Measurements from ENCODE around the gene LMTK2. TPM values are rescaled to one million over a fixed set of nuclear protein-coding genes. Genes with fewer than 3 reads are reported as not detected.

The LMTK2 gene
- total and polyA plus RNA-seq, 3 donors from 2014 or later, result 16.1 to 36.1 (median 35.5) TPM

DNA sequence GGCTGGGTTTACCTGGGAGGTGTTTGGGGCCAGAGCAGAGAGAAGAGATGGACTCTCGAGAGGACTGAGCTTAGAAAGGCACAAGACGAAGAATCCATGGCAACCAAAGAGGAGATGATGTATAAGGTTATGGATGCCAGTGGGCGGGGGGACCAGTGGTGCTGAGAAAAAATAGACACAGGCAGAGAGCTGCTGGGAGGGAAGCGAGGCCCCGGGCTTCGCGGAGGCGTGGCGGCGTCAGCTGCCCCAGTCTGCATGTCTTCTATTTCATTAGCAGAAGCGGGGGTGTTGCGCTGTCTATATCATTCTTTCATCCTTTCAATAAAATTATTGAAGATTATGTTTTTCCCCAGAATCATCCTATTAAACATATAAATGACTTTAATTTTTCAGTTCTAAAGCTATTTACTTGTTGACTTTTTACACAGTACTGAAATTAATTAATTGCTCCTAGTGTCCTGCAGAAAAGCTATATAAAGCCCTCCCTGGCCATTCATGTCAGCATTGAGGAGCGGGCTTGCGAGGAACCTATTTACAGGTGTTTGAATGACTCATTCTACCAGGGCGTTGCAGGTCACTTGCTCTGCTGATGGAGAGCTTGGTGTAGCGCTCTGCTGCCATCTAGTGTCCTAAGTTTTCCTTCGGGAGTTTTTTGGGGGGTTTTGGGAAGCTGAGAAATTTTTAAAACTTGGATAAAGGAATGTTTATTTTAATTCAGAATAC is 61.7 kb downstream of the LMTK2 start:
- no peak for TF ChIP-seq POLR2A (IDR thresholded peaks at IDR 0.05)
- TF ChIP-seq, protein P1, sequence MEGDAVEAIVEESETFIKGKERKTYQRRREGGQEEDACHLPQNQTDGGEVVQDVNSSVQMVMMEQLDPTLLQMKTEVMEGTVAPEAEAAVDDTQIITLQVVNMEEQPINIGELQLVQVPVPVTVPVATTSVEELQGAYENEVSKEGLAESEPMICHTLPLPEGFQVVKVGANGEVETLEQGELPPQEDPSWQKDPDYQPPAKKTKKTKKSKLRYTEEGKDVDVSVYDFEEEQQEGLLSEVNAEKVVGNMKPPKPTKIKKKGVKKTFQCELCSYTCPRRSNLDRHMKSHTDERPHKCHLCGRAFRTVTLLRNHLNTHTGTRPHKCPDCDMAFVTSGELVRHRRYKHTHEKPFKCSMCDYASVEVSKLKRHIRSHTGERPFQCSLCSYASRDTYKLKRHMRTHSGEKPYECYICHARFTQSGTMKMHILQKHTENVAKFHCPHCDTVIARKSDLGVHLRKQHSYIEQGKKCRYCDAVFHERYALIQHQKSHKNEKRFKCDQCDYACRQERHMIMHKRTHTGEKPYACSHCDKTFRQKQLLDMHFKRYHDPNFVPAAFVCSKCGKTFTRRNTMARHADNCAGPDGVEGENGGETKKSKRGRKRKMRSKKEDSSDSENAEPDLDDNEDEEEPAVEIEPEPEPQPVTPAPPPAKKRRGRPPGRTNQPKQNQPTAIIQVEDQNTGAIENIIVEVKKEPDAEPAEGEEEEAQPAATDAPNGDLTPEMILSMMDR (IDR thresholded peaks at IDR 0.05), result peak; percentile 56 to 78 (median 72)
- DNase-seq, result peak; percentile 81
- intact Hi-C loops (cut with DNase I; ENCODE audit: low total_unique reads), result loop anchor here (5.0 to 10.0 kb wide), 2 partner anchors 64 to 146 kb away; partner anchors contain the start of gene LMTK2

DNA sequence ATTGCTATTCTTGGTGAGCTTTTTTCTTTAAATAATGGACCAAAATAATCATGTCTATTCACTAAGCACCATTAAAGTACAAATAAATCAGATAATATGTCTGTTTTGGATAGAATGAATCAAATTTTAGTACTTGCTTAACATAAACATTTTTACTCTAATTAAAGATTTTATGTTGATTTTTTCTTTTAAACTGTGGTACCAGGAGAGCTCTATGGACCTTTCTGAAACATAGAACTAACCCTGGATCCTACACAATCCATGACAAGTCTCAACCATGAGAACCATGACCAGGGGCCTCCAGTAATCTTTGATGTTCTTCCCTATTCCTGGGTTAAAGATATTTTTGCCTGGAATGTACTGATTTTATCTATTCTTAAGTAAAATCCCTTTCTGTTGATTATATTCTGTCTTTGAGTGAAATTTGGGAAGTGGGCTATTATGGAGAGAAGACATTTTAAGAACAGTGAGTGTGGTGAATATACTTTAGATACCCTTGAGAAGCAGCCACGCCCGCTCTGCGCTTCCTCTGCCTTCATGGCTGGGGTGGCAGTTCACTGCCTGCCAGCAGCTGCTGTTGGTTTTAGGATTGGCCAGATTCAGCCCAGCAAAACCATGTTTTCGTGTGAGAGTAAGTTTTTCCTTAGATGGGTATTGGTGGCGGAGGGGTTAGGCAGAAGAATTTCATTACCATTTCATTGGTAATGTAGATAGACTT is 62.4 kb downstream of the LMTK2 start:
- Histone ChIP-seq H3K36me3 (ENCODE audit: low read depth, missing control alignments) (no peaks in the 10 kb centered on the region), H3K9me3 (no peaks in the 10 kb centered on the region), H3K27me3 (no peaks in the 10 kb centered on the region), H3K27ac (no peak overlapping the region), H3K4me1 (peaks cover 12% of the 10 kb centered on the region), H3K4me3 (no peak overlapping the region)
- WGBS, 2 donors, result 92 to 95% methylated on average over 5 of the region's 5 CpGs
- no peak for DNase-seq
- TF ChIP-seq, protein P1 (IDR thresholded peaks at IDR 0.05), result no peak
- no peak for TF ChIP-seq POLR2A (IDR thresholded peaks at IDR 0.05)
- intact Hi-C loops (cut with DNase I; ENCODE audit: low total_unique reads), result loop anchor here (5.0 to 10.0 kb wide), 2 partner anchors 64 to 147 kb away; partner anchors contain the start of gene LMTK2

More for the DNA sequence above, 61.7 kb downstream of the LMTK2 start:
- Histone ChIP-seq H3K27me3 (no peaks in the 10 kb centered on the region), H3K27ac (no peak overlapping the region), H3K4me1 (peaks cover 12% of the 10 kb centered on the region), H3K4me3 (no peak overlapping the region), H3K9me3 (no peaks in the 10 kb centered on the region), H3K36me3 (ENCODE audit: low read depth, missing control alignments) (no peaks in the 10 kb centered on the region)
- 69 to 75% methylated on average over 17 of the region's 17 CpGs for WGBS, 2 donors

DNA sequence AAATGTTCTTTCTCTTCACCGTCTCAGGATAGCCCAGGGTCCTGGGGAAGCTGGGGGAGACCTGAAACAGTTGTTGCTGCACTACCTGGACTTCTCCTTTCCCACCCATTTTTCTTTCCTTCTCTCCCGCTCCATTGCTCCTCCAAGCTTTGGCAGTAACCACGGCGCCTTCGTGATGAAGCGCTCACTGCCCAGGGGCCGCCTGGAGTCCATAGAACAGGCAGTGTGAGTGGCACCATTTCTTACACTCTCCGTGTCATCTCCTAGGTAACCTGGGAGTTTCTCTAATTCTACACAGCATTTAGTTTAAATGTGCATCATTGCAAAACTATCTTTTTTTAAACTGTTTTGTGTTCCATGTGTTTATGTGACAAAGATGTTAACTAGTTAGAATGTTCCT is 64.3 kb downstream of the LMTK2 start:
- TF ChIP-seq, protein P1 (IDR thresholded peaks at IDR 0.05), result no peak
- TF ChIP-seq POLR2A (IDR thresholded peaks at IDR 0.05), result no peak
- 89 to 94% methylated on average over 8 of the region's 8 CpGs for WGBS, 2 donors
- Histone ChIP-seq H3K9me3 (no peaks in the 10 kb centered on the region), H3K36me3 (ENCODE audit: low read depth, missing control alignments) (no peaks in the 10 kb centered on the region), H3K27ac (no peak overlapping the region), H3K27me3 (no peaks in the 10 kb centered on the region), H3K4me1 (peaks cover 16% of the 10 kb centered on the region), H3K4me3 (no peak overlapping the region)
- intact Hi-C loops (cut with DNase I; ENCODE audit: low total_unique reads), result no loop called here
- DNase-seq, result no peak

DNA sequence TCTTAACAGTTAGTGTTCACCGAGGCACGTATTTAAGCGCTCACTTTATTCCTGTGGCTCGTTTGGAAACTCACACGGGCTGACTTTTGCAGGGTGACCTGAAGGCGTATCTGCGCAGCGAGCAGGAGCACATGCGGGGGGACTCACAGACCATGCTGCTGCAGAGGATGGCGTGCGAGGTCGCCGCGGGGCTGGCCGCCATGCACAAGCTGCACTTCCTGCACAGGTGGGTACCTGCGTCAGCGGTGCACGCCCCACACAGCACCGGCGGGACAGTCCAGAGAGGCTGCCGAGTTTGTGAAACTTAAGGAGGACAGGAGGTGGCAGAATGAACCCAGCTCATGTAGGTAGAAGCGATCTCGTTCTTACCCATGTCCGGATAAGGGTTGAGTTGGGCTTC is 64.8 kb downstream of the LMTK2 start:
- Histone ChIP-seq H3K4me1 (peaks cover 14% of the 10 kb centered on the region), H3K27me3 (no peaks in the 10 kb centered on the region), H3K9me3 (no peaks in the 10 kb centered on the region), H3K27ac (no peak overlapping the region), H3K36me3 (ENCODE audit: low read depth, missing control alignments) (no peaks in the 10 kb centered on the region), H3K4me3 (no peak overlapping the region)
- no peak for DNase-seq
- 95 to 96% methylated on average over 22 to 24 of the region's 24 CpGs for WGBS, 2 donors
- TF ChIP-seq, protein P1 (IDR thresholded peaks at IDR 0.05), result no peak
- no peak for TF ChIP-seq POLR2A (IDR thresholded peaks at IDR 0.05)
- intact Hi-C loops (cut with DNase I; ENCODE audit: low total_unique reads), result no loop called here
